ENCODE data around the gene MUC21. TPM values are rescaled to one million over a fixed set of nuclear protein-coding genes. Genes with fewer than 3 reads are reported as not detected.
A peak's percentile ranks its signal among the peaks of the same experiment; 100 is the strongest.

The MUC21 gene
- total and polyA plus RNA-seq, 9 of the 15 experiments (the other 6 are each of a cell fraction or from before 2014, with no cell fraction given) = not detected

GRCh38 chr6:30955367-30956042, 28.0 kb upstream of the MUC21 start (continued):
- no peak for TF ChIP-seq HMGXB4 (CRISPR knock-in tag; IDR thresholded peaks at IDR 0.05)
- peak; percentile 79 for TF ChIP-seq ARID1B (IDR thresholded peaks at IDR 0.05)
- peak; percentile 63 for TF ChIP-seq POLR2B (IDR thresholded peaks at IDR 0.05; ENCODE audit: low read depth, partially characterized antibody)
- peak; percentile 82 to 83 for TF ChIP-seq KDM1A (IDR thresholded peaks at IDR 0.05)
- no peak for TF ChIP-seq KLF10 (CRISPR knock-in tag; IDR thresholded peaks at IDR 0.05)
- TF ChIP-seq MCM7 (IDR thresholded peaks at IDR 0.05) = no peak
- no peak for TF ChIP-seq EZH2 (IDR thresholded peaks at IDR 0.05; ENCODE audit: borderline replicate concordance, low read depth, low read length)
- no peak for TF ChIP-seq ZNF280A (IDR thresholded peaks at IDR 0.05; ENCODE audit: low read depth, partially characterized antibody)
- no peak for TF ChIP-seq FOS (IDR thresholded peaks at IDR 0.05; ENCODE audit: extremely low read depth, insufficient read length)
- TF ChIP-seq ZNF121 (CRISPR knock-in tag; conservative IDR thresholded peaks at IDR 0.05) = no peak
- no peak for TF ChIP-seq HNRNPK (IDR thresholded peaks at IDR 0.05; ENCODE audit: low read depth, low read length, poor library complexity, severe bottlenecking)
- TF ChIP-seq MED1 (CRISPR knock-in tag; IDR thresholded peaks at IDR 0.05; ENCODE audit: borderline replicate concordance) = no peak
- TF ChIP-seq ZNF253 (CRISPR knock-in tag; conservative IDR thresholded peaks at IDR 0.05) = no peak
- TF ChIP-seq LEF1 (IDR thresholded peaks at IDR 0.05) = peak; percentile 68
- peak; percentile 60; the same call in 1 of the 2 replicates for TF ChIP-seq PML (IDR thresholded peaks at IDR 0.05; ENCODE audit: low read length)
- peak; percentile 86 for TF ChIP-seq L3MBTL2 (IDR thresholded peaks at IDR 0.05)
- TF ChIP-seq RREB1 (CRISPR knock-in tag; IDR thresholded peaks at IDR 0.05) = no peak
- TF ChIP-seq ZBED1 (IDR thresholded peaks at IDR 0.05) = no peak
- peak; percentile 61; the same call in 1 of the 2 replicates for TF ChIP-seq POLR2AphosphoS5 (IDR thresholded peaks at IDR 0.05; ENCODE audit: control insufficient read depth, insufficient read depth, low read depth, low read length)
